ENCODE results near the gene COLQ.

COLQ gene

GRCh38 chr3:15443826-15444524 is 77.5 kb downstream of the COLQ start:
- TF ChIP-seq, protein P1, sequence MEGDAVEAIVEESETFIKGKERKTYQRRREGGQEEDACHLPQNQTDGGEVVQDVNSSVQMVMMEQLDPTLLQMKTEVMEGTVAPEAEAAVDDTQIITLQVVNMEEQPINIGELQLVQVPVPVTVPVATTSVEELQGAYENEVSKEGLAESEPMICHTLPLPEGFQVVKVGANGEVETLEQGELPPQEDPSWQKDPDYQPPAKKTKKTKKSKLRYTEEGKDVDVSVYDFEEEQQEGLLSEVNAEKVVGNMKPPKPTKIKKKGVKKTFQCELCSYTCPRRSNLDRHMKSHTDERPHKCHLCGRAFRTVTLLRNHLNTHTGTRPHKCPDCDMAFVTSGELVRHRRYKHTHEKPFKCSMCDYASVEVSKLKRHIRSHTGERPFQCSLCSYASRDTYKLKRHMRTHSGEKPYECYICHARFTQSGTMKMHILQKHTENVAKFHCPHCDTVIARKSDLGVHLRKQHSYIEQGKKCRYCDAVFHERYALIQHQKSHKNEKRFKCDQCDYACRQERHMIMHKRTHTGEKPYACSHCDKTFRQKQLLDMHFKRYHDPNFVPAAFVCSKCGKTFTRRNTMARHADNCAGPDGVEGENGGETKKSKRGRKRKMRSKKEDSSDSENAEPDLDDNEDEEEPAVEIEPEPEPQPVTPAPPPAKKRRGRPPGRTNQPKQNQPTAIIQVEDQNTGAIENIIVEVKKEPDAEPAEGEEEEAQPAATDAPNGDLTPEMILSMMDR (conservative IDR thresholded peaks at IDR 0.05), result no peak
- TF ChIP-seq ZFX (IDR thresholded peaks at IDR 0.05), result no peak
- H3K27ac ChIP-seq, result no peak overlapping the region

- H3K27ac ChIP-seq, result no peak overlapping the region
- TF ChIP-seq, protein P1 (conservative IDR thresholded peaks at IDR 0.05), result no peak
- no peak for TF ChIP-seq ZFX (IDR thresholded peaks at IDR 0.05)
Observed at GRCh38 chr3:15440891-15441290, 80.6 kb downstream of the COLQ start.

DNA sequence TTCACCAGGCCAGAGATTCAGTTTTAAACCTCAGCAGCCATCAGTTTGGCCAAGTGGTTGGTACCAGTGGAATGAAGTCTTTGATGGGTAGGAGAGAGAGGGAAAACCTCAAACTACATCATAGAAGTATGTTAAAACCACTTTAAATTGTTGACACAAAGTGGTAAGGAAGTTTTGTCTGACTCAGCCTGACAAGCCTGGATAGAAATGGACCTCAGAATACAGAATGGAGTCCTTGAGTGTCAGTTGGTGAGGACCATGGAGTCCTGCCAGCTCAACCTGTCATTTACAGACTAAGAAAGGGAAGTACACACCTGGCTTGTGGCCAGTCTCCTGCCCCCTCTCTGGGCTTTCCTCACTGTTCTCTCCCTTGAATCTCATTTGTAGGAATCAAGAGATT is 82.0 kb downstream of the COLQ start:
- TF ChIP-seq, protein P1 (conservative IDR thresholded peaks at IDR 0.05), result no peak
- no peak for TF ChIP-seq ZFX (IDR thresholded peaks at IDR 0.05)

DNA sequence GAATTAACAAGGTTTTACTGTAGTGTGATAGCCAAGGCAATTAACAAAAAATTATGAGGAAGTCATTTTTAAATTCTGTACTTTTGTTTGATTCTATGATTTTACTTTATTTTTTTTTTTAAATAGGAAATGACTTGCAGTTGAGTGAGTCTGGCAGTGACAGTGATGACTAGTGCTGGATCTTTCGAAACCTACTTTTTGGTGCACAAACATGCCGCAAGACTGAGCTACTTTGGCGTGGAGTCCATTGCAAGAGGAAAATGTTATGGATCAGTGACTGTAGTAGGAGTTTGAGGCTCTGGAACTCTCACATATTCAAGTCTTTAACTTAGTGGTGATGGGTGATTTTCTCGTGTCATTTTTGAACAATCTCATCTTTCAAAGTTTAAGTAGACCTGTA is 82.5 kb downstream of the COLQ start:
- no peak overlapping the region for H3K27ac ChIP-seq
- TF ChIP-seq, protein P1 (conservative IDR thresholded peaks at IDR 0.05), result no peak
- no peak for TF ChIP-seq ZFX (IDR thresholded peaks at IDR 0.05)

More for the DNA sequence above, 82.0 kb downstream of the COLQ start:
- H3K27ac ChIP-seq, result no peak overlapping the region

GRCh38 chr3:15436246-15436645 is 85.3 kb downstream of the COLQ start:
- no peak for TF ChIP-seq ZFX (IDR thresholded peaks at IDR 0.05)
- TF ChIP-seq, protein P1 (conservative IDR thresholded peaks at IDR 0.05), result no peak
- H3K27ac ChIP-seq, result no peak overlapping the region

DNA sequence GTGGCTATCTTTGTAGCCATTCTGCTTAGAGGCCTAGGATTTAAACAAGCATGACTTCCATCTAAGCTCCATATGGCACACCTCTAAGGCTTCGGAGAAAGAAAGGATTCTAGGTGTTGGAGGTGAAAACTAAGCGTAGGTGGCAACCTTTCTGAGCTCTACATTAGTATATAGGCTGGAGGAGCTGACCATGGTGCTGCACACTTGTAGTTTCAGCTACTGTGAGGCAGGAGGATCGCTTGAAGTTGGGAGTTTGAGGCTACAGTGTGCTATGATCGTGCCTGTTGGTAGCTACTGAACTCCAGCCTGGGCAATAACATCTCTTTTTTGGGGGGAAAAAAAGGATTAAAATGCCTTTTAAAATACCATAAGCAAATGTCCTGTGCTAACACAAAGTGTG is 86.8 kb downstream of the COLQ start:
- TF ChIP-seq ZFX (IDR thresholded peaks at IDR 0.05), result no peak
- TF ChIP-seq, protein P1 (conservative IDR thresholded peaks at IDR 0.05), result no peak

GRCh38 chr3:15433531-15433930 is 88.0 kb downstream of the COLQ start:
- no peak for TF ChIP-seq ZFX (IDR thresholded peaks at IDR 0.05)
- TF ChIP-seq, protein P1 (conservative IDR thresholded peaks at IDR 0.05), result no peak
- H3K27ac ChIP-seq, result no peak overlapping the region

More for the DNA sequence above, 86.8 kb downstream of the COLQ start:
- no peak overlapping the region for H3K27ac ChIP-seq
